ENCODE measurements around the gene RMDN2.

GRCh38 chr2:37912056-37912455 lies 13.0 kb upstream of the RMDN2 start:
- TF ChIP-seq POLR2A (IDR thresholded peaks at IDR 0.05; ENCODE audit: low read length) (no peak), GATA1 (IDR thresholded peaks at IDR 0.05; ENCODE audit: low read depth, low read length) (no peak)
